WI38 (cell line): ENCODE data around the gene PJA1.

Experiments
- H3K4me3 ChIP-seq: 2 replicates; pipeline ENCODE4 v1.5.1; 2011; ENCODE audit warnings: low read depth, mild to moderate bottlenecking, control low read depth, low read length
- TF ChIP-seq, protein P1 (sequence below): IDR thresholded peaks from 2 replicates; pipeline ENCODE4 v1.5.1; 2012; ENCODE audit warnings: low read depth, mild to moderate bottlenecking, control low read depth, low read length

Gene PJA1

DNA sequence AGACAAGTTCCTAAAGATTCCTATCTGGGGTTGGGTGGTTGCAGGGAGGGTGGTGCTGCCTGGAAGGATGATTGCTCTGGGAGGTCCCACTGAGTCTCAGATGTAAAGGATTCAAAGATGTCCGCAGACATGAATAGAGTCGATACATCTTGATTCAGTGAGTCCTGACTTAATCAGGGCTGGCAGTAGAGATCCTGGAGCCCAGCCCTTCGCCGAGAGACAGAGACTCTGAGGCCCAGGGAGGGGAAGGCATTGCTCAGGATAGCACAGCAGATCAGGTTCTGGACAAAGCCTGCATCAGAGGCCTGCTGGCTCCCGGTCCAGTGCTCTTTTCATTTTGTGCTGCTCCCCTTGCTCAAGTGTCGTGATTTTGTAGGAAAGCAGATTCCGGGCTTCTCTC lies 21.7 kb downstream of the PJA1 start:
- H3K4me3 ChIP-seq: no peak overlapping the region
- TF ChIP-seq, protein P1, sequence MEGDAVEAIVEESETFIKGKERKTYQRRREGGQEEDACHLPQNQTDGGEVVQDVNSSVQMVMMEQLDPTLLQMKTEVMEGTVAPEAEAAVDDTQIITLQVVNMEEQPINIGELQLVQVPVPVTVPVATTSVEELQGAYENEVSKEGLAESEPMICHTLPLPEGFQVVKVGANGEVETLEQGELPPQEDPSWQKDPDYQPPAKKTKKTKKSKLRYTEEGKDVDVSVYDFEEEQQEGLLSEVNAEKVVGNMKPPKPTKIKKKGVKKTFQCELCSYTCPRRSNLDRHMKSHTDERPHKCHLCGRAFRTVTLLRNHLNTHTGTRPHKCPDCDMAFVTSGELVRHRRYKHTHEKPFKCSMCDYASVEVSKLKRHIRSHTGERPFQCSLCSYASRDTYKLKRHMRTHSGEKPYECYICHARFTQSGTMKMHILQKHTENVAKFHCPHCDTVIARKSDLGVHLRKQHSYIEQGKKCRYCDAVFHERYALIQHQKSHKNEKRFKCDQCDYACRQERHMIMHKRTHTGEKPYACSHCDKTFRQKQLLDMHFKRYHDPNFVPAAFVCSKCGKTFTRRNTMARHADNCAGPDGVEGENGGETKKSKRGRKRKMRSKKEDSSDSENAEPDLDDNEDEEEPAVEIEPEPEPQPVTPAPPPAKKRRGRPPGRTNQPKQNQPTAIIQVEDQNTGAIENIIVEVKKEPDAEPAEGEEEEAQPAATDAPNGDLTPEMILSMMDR: no peak

DNA sequence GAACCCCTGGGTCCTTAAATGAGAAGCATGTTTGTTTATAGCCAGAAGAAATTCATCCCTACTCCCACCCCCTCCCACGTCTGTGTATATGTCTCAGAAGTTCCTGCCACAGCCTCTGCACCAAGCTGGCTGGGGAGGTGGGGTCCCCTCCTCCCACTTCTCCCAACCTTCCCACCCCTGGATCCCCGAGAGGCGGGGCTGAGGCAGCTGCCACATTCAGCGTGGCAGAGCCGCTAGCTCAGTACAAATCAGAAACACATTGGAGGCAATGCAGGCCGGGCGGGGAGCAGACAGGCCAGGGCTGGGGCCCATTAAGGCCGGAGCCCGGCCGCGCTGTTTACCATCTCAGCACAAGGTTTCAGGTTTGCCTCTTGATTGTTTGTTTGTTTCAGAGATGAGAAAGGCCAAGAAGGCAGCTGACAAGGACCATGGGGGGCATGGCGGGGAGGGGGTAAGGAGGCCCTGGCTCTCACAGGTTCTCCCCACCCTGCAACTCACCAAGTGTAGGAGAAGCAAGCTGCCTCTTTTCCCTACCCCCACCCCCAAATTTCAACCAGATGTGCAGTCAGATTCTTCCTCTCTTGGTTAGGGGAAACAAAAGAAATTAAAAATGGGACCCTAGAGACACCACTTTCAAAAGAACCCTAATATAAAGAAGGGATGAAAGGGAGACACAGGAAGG lies 22.3 kb downstream of the PJA1 start:
- H3K4me3 ChIP-seq: no peak overlapping the region
- TF ChIP-seq, protein P1: no peak

- TF ChIP-seq, protein P1: no peak
- no peak overlapping the region for H3K4me3 ChIP-seq
Measured at GRCh38 chrX:69140837-69141236, 24.4 kb downstream of the PJA1 start.

GRCh38 chrX:69139516-69139915 lies 25.7 kb downstream of the PJA1 start:
- TF ChIP-seq, protein P1: no peak
- no peak overlapping the region for H3K4me3 ChIP-seq

DNA sequence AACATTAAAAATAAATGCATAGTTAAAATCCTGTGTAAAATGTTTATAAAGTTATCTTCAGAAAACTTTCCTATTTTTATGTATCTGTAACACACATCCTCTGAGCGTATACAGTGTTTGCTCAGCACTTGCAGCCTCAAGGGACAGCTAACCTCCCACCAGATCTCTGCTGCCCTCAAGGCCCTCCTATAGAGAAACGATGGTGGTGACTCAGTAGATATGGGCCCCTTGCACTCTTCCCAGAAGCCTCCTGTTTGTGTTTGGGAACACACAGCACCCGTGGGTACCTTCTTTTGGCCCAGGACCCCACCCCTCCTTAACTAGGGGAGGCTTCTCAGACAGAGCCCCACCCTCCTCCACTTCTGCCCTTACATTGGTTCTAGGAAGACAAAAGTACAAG lies 26.7 kb downstream of the PJA1 start:
- H3K4me3 ChIP-seq: no peak overlapping the region
- TF ChIP-seq, protein P1: no peak

- TF ChIP-seq, protein P1: no peak
- no peak overlapping the region for H3K4me3 ChIP-seq
Measured at GRCh38 chrX:69138118-69138390, 27.2 kb downstream of the PJA1 start.

DNA sequence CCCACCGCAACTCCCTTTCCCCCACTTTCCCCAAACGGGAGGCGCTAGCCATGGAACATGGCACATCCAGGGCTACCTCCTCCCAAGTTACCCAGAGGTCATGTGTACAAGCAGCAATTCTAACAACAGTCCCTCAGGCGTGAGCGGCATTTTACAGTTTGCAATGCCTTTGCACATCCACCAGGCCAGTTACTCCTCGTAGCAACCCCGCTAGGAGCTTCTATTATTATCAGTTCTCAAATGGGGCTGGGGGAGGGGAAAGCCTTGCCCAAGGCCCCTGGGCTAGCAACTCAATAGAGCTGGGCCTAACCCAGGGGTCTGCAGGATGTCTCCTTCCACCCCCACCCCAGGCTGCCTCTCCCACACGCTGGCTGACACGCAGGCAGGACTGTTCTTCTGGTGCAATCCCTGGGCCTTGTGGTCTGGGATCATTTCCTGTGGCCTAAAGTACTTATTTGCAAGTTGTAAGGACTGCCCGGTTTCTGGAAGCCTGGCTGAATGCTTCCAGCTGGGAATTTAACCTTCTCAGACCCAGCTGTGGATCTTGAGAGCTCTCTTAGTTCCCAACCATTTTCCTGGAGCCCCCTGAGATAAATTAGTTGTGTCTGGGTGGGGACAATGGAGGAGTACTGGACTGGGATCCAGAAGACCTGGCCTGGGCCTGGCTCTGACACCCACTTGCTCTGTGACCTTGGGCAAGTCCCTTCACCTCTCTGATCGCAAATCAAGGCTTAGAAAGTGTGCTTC lies 27.7 kb downstream of the PJA1 start:
- no peak overlapping the region for H3K4me3 ChIP-seq

More for the DNA sequence above, 27.7 kb downstream of the PJA1 start:
- TF ChIP-seq, protein P1: no peak
